ENCODE measurements around the gene SLC4A2.

SLC4A2 gene

DNA sequence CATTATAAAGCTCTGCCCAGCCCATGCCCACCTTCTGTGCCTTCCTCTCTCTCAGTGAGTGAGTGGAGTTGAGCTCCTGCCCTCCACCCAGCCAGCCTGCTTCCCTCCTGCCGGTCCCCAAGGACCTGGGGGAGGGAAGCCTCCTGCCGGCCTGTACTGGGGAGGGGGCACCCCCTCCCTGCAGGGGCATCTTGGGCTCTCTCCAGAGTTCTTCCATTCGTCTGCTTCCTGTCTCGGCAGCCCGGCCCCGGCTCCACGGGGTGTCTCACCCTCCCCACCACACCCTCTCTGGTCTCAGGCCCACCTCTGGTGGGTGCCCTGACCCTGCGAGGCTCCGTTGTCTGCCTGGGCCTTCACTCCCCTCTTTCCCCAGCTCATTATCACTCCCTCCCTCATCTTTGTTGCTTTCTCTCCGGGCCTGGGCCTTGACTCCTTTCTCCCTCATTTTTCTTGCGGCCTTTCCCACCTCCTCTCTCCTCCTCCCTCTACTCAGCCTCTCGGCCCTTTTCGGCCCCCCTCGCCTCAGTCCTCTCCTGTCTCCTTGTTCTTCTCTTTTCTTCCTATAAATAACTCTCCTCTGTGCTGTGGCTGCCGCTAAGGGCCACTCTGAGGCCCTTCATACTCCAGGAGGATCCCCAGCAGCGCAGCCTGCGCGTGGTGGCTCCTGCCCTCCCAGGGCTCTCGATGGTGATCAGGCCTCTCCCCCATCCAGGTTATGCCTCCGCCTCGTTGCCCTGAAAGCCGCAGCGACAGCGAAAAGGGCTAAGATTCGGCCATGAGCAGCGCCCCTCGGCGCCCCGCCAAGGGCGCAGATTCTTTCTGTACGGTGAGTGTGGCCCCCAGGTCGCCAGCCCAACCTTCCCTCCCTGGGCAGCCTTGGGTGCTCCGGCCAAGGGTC lies 2.1 kb downstream of the SLC4A2 start:
- in situ Hi-C loops (cut with HindIII; ENCODE audit: low sequenced_read_pairs): no loop called here

DNA sequence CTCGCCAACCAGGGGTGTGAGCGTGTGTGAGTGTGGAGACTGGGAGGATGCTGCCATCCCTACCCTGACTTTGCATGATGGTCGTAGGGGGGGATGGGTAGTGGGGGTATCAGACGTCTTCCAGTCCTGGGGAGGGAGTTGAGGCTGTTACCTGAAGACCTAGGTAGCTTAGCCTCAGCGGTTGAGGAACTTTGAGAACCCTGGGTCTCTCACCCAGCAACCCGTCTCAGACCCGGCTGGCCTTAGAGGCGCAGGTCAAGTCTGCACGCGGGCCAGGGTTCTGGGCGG lies 2.7 kb downstream of the SLC4A2 start:
- in situ Hi-C loops (cut with HindIII; ENCODE audit: low sequenced_read_pairs): no loop called here

DNA sequence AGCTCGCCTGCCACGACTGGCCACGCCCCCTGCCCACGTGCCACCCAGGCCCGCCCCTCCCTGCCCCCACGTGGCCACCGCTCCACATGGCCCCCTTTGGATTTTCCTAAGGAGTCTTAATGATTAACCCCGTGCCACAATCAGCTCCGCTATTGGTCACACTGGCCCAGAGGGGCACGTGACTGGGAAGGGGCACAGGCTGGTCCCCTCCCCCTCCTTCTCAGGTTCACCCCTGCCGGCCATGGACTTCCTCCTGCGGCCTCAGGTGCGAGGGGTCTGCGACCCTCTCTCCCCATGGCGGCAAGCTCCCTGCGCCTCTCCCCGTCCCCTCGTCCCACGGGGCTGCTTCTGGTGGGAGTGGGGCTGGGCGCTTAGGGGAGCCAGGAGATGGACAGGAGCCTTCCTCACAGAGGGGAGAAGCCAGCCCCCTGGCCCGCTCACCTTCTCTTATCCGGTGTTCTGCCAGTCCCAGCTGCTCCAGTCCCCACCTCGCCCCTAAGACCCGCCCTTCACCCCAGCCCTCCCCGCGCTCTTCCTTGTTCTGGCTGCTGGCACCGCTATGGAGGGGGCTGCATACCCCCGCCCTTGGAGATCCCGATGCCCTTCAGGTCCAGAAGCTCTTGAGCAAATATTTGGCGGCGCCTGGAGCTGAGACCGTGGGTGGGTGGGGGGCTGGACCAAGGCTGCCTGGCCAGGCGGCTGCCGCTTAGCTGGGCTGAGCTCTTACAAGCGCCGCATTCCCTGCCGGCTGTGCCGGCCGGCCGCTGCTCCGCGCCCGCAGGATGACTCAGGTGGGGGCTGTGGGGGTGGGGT lies 3.2 kb downstream of the SLC4A2 start:
- in situ Hi-C loops (cut with HindIII; ENCODE audit: low sequenced_read_pairs): no loop called here

DNA sequence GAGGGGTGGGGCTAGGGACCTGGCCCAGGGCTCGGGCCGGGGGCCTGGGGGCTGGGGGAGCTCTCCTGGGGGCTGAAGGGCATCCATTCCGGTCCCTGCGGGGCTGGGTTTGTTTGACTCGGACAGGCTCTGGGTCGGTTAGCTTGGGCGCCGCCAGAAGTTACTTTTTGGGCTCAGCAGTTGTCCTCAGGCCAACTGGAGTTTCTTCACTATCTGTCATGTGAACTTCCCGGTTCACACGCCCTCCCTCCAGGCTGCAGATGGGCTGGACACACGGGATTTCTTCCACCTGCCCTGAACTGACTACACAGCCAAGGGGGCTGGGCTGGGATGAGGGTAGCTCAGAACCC lies 3.8 kb downstream of the SLC4A2 start:
- in situ Hi-C loops (cut with HindIII; ENCODE audit: low sequenced_read_pairs): no loop called here

DNA sequence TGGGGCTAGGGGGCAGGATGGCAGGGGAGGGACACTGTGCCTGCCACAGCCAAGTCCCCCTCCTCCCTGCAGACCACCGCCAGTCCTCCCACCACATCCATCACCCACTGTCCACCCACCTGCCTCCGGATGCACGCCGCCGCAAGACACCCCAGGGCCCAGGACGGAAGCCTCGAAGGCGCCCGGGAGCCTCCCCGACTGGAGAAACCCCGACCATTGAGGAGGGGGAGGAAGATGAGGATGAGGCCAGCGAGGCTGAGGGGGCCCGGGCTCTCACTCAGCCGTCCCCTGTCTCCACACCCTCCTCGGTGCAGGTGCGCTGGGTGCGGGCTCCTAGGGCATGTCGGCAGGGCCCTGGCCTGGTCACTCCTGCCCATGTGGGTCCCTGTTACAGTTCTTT lies 5.1 kb downstream of the SLC4A2 start:
- in situ Hi-C loops (cut with HindIII; ENCODE audit: low sequenced_read_pairs): no loop called here

DNA sequence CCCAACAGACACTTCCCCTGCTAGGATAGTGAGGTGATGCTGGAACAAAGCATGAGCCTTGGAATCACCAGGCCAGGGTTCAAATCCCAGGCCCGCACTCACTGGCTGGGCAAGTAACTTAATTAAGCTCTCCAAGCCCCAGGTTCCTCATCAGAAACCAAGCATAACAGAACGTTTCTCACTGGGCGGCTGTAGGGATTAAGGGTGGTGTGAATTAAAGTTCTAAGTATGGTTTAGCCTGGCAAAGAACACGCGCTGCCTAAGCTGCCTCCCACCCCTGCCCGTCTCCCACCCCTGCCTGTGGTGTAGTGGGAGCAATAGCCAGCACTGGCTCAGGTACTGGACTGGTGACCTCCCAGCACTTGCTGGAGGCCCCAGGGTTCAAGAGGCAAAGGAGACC lies 5.6 kb downstream of the SLC4A2 start:
- in situ Hi-C loops (cut with HindIII; ENCODE audit: low sequenced_read_pairs): no loop called here

DNA sequence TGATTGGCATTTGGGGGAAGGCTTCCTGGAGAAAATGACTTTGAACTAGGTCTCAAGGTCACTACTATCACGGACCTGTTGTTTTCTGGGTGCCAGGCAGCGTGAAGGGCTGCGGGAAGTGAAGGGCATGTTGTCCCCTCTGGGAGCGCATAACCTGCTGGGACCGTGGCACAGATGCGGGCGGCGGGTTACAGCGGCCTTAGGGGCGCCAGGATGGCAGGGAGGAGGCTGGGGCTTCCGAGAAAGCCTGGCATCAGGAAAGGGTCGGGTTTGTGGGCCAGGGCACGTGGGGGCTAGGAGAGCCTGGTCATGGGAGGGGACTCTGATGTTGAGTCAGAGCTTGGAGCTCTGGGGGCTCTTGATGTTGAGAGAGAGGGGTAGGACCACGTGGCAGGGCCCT lies 6.1 kb downstream of the SLC4A2 start:
- in situ Hi-C loops (cut with HindIII; ENCODE audit: low sequenced_read_pairs): no loop called here

DNA sequence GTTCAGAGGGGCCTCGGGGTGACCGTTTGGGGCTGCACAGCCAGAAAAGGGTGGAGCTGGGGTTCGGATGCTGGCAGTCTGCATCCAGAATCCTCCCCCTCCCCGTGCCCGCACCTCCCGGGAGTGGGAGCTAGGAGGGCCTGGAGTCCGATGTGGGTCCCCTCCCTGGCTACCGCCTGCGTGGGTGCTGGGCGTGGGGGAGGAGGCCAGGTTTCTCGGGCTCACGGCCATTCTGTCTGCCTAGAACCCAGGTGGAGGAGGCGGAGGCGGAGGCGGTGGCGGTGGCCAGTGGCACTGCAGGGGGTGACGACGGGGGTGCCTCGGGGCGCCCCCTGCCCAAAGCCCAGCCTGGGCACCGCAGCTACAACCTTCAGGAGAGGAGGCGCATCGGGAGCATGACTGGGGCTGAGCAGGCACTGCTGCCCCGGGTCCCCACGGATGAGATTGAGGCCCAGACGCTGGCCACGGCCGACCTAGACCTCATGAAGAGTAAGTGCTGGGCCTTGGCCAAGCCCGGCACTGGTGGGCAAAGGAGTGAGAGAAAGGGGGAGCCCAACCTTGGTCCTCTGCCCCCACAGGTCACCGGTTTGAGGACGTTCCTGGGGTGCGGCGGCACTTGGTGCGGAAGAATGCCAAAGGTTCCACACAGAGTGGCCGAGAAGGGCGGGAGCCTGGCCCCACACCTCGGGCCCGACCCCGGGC lies 7.0 kb downstream of the SLC4A2 start:
- in situ Hi-C loops (cut with HindIII; ENCODE audit: low sequenced_read_pairs): no loop called here

DNA sequence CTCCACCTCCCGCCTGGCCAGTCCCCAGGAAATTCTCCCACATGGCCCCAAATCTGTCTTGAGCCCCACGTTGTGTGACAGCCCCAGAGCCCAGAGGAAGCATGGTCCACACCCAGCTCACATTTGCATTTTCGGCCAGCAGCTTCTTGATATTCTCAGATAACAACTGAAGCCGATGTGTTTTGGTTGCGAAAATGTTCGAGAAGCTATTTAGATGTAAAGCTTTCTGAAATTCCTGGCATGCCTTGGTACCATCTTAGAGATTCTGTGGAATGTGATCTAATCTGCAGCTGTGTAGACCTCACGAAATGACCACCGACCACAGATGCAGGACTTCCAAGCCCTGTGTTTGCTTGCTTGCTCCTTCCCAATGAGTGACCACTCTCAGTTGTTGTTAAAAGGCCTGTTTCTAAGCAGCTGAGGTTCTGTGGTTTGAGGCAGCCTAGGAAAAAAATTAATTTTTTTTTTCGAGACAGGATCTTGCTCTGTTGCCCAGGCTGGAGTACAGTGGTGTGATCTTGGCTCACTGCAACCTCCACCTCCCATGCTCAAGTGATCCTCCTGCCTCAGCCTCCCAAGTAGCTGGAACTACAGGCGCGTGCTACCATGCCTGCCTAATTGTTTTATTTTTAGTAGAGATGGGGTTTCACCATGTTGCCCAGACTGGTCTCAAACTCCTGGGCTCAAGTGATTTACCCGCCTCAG lies 8.8 kb downstream of the SLC4A2 start:
- in situ Hi-C loops (cut with HindIII; ENCODE audit: low sequenced_read_pairs): no loop called here

DNA sequence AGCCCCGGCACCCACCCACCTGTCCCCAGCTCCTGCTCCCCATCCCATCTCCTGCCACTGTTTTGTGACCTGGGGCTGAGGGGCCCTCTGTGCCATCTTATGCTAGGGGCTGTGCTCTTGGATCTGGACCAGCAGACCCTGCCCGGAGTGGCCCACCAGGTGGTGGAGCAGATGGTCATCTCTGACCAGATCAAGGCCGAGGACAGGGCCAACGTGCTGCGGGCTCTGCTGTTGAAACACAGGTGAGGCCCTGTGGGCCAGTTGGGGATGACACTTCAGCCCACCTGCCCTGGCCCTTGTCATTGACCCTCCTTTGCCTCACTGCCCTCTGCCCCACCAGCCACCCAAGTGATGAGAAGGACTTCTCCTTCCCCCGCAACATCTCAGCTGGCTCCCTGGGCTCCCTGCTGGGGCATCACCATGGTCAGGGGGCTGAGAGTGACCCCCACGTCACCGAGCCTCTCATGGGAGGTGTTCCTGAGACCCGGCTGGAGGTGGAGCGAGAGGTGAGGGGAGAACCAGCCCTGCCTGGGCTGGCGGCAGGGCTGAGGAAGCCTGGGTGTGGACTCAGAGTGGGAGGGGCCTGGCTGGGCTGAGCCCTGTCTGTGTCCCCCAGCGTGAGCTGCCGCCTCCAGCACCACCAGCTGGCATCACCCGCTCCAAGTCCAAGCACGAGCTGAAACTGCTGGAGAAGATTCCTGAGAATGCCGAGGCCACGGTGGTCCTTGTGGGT lies 10.6 kb downstream of the SLC4A2 start:
- in situ Hi-C loops (cut with HindIII; ENCODE audit: low sequenced_read_pairs): no loop called here

DNA sequence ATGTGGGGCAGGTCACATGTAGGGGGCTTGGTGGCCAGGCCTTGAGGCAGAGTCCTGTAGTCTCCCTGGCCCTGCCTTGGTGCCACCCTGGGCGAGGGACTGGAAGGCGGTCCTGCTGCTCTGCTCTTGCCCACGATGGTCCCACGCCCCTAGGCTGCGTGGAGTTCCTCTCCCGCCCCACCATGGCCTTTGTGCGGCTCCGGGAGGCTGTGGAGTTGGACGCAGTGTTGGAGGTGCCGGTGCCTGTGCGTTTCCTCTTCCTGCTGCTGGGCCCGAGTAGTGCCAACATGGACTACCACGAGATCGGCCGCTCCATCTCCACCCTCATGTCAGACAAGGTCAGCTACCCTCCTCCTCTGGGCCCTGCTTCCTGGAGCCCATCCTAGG lies 11.2 kb downstream of the SLC4A2 start:
- in situ Hi-C loops (cut with HindIII; ENCODE audit: low sequenced_read_pairs): no loop called here

DNA sequence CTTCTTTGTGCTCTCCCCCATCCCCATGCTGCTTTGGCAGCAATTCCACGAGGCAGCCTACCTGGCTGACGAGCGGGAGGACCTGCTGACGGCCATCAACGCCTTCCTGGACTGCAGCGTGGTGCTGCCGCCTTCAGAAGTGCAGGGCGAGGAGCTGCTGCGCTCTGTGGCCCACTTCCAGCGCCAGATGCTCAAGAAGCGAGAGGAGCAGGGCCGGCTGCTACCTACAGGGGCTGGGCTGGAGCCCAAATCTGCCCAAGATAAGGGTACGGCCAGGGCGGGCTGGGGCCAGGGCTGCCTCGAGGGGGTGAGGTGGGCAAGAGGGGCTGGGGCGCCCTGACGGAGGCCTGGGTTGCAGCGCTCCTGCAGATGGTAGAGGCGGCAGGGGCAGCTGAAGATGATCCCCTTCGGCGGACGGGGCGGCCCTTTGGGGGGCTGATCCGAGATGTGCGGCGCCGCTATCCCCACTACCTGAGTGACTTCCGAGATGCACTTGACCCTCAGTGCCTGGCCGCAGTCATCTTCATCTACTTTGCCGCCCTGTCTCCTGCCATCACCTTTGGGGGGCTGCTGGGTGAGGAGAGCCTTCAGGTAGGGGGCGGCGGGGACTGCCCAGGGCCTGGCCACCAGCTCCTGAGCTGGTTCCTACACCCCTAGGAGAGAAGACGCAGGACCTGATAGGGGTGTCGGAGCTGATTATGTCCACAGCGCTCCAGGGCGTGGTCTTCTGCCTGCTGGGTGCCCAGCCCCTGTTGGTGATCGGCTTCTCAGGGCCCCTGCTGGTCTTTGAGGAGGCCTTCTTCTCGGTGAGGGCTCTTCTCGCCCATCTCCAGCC lies 11.9 kb downstream of the SLC4A2 start:
- in situ Hi-C loops (cut with HindIII; ENCODE audit: low sequenced_read_pairs): no loop called here

DNA sequence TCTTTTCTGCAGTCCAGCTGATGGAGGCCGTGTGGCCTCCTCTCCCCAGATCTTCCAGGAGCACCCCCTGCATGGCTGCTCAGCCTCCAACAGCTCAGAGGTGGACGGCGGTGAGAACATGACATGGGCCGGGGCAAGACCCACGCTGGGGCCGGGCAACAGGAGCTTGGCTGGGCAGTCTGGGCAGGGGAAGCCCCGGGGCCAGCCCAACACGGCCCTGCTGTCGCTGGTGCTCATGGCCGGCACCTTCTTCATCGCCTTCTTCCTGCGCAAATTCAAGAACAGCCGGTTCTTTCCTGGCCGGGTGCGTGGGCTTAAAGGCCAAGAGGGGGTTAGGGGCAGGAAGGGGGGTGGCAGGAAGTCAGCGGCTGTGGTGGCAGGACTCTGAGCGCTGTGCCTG lies 14.6 kb downstream of the SLC4A2 start:
- in situ Hi-C loops (cut with HindIII; ENCODE audit: low sequenced_read_pairs): no loop called here

DNA sequence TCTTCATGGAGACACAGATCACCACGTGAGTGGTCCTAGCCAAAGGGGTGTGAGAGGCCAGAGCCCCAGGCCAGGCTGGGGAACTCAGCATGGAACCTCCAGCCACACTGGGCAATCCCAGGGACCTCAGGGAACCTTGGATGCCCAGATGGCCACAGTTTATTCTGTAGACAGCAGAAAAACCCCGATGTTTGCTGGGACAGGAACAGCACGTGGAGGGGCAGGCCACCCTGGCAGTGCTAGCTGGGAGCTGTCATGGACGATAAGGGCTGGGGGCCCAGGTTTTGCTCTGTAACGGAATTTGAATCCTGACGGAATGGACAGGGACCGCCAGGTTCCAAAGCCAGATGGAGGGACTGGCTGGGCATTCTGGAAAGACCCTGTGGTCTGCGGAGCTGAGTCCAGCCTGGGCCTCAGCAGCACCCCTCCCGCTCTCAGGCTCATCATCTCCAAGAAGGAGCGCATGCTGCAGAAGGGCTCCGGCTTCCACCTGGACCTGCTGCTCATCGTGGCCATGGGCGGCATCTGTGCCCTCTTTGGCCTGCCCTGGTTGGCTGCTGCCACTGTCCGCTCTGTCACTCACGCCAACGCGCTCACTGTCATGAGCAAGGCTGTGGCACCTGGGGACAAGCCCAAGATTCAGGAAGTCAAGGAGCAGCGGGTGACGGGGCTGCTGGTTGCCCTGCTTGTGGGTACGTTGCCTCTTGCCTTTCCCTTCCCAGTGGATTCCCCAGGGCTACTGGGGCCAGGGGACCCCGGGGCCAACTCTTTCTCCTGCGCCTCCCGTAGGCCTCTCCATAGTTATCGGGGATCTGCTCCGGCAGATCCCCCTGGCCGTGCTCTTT lies 15.7 kb downstream of the SLC4A2 start:
- in situ Hi-C loops (cut with HindIII; ENCODE audit: low sequenced_read_pairs): no loop called here

DNA sequence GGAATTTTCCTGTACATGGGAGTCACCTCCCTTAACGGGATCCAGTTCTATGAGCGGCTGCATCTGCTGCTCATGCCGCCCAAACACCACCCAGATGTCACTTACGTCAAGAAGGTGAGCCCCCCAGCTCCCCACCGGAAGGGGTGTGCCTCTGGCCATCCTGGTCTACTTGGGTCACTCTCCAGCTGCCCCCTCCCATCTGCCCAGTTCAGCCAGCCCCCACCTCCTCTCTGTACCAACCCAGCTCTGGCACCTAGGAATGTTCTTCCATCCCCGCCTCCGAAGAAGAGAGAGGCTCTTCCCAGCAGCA lies 16.2 kb downstream of the SLC4A2 start:
- in situ Hi-C loops (cut with HindIII; ENCODE audit: low sequenced_read_pairs): no loop called here

DNA sequence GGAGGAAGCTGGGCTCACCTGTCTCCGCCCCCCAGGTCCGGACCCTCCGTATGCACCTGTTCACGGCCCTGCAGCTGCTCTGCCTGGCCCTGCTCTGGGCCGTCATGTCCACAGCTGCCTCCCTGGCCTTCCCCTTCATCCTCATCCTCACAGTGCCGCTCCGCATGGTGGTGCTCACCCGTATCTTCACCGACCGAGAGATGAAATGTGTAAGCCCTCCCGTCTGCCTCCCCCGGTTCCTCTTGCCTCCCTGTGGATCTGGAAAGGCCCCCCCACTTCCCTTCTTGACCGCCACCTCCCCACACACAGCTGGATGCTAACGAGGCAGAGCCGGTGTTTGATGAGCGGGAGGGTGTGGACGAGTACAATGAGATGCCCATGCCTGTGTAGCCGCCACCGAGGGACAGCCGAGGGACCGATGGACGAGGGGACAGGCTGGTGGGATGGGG lies 16.6 kb downstream of the SLC4A2 start:
- in situ Hi-C loops (cut with HindIII; ENCODE audit: low sequenced_read_pairs): no loop called here

DNA sequence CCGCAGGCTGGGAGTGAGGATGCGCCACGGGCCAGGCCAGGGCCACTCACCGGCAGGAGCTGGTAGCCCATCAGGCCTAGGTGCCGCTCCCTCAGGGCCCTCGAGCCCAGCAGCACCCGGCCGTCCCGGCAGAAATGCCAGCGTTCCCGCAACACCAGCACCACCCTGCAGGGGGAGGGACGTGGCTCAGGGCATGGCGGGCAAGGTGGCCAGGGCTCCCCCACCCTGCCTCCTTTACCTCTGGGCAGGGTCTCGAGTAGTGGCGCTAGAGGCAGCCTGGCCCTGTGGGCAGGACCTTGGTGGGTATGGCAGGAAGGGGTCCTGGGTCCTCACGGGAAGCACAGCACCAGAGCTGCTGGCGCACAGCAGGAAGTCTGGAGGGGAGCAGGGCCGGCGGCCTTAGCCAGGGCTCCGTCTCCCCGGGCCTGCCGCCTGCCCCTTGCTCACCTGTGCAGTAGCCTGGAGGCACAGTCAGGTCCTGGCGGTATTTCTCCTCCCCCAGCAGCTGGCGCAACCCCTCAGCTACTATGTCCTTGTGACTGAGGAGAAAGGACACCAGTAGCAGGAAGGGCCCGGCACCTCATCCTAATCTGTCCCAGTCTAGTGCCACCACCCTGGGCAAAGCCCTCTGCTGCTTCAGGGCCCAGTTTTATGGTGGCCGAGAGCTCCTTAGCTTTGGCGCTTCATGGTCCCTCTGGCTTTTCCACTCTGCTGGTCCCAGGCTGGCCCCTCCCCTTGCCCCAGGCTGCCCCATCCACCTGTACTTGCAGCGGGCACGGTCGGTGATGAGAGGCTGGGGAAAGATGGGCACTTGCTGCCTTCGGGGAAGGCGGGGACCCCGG lies 17.7 kb downstream of the SLC4A2 start:
- in situ Hi-C loops (cut with HindIII; ENCODE audit: low sequenced_read_pairs): no loop called here

DNA sequence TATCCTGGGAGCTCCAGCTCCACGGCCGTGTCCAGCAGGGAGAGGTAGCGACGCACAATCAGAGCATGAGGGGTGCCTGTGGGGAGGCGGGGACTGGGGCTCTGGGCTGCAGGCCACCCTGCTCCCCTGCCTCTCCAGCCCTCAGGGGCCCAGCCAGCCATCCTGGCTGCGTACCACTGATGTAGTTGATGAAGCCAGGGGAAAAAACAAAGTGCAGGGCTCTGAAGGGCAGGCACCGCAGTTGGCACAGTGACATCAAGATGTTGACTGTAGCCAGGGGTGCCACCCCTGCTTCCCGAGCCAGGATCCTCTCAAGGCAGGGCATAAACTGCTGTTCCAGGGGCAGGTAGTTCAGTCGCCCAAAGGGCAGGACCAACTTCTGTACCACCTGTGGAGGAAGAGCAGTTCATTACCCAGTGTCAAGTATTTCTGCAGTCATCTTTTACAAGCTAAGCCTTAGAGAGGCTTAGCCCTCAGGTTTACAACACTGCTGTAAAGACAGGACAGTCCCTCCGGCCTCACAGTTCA lies 18.4 kb downstream of the SLC4A2 start:
- in situ Hi-C loops (cut with HindIII; ENCODE audit: low sequenced_read_pairs): no loop called here
